ENCODE measurements around the gene TMEM259.
"Not testable (repeated sequence)": the region's sequence is repeated elsewhere in the genome, so short reads cannot be mapped to it uniquely, and the experiment has no call there.

TMEM259 gene

GRCh38 chr19:1039646-1040475 lies 18.9 kb upstream of the TMEM259 start, which contains the start of gene ABCA7:
Gene ABCA7, plus strand, starts transcription at chr19:1040107. Its CDS starts 1,255 bp downstream, at chr19:1041362.
- peak; percentile 93 for DNase-seq (ENCODE audit: low spot score)

- no peak for DNase-seq (ENCODE audit: low spot score)
Measured at GRCh38 chr19:1038978-1039645, 18.2 kb upstream of the TMEM259 start.

DNA sequence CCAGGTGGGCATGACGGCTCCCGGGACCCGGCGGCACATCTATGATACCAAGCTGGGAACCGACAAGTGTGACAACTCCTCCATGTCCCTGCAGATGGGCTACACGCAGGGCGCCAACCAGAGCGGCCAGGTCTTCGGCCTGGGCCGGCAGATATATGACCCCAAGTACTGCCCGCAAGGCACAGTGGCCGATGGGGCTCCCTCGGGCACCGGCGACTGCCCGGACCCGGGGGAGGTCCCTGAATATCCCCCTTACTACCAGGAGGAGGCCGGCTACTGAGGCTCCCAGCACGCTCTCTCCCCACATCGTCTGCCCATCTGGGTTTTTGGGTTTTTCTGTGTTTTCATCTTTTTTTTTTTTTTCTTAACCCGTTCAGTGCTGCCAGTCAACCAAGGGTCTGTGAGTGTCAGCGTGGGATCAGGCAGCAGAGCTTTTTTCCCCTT lies 16.7 kb upstream of the TMEM259 start:
- DNase-seq (ENCODE audit: low spot score), result no peak

GRCh38 chr19:1035998-1036621 lies 15.2 kb upstream of the TMEM259 start:
- no peak for DNase-seq (ENCODE audit: low spot score)

GRCh38 chr19:1032264-1032867 lies 11.4 kb upstream of the TMEM259 start:
- DNase-seq (ENCODE audit: low spot score), result no peak

GRCh38 chr19:1028062-1028926 lies 7.4 kb upstream of the TMEM259 start:
- DNase-seq (ENCODE audit: low spot score), result no peak

GRCh38 chr19:1027650-1028061 lies 6.7 kb upstream of the TMEM259 start:
- DNase-seq (ENCODE audit: low spot score), result no peak

DNA sequence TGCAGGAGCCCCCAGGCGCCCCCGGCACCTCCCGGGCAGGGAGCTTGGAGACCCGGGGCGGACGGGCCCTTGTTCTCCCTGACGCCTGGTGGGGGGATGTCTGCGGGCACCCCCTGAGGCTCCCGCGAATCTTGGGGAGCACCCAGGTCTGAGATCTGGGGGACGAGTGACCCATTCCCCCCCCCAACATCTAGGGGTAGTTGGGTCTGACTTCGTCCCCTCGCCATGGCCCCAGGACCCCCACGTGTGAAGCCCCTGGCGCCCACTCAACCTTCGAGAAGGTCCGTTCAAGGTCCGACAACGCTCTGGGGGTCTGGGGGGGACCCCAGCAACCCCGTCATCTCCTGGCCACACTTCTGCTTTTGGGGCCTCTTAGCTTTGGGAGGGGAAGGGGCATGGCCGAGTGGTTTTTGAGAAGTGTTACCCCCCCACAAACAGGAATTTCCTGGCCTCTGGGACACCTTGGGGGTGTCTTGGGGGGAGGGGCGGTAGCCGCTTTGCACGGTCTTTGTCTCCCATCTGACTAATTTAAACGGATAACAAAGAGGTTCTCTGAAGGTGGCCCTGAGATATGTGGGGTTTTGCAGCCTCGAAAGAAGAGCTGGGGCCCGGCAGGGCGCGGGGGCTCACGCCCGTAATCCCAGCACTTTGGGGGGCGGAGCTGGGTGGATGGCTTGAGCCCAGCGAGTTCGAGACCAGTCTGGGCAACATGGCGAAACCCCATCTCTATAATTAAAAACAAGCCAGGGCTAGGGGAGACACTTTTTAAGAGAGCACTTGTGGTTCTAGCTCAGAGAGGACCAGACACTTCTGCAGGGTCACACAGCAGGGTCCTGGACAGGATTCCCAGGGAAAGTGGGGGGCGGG lies 6.1 kb upstream of the TMEM259 start:
- no peak for DNase-seq (ENCODE audit: low spot score)

GRCh38 chr19:1025960-1026782 lies 5.2 kb upstream of the TMEM259 start, which contains the start of gene CNN2:
Gene CNN2, plus strand, starts transcription at chr19:1026608. Its CDS starts 54 bp downstream, at chr19:1026662.
- no peak for DNase-seq (ENCODE audit: low spot score)

DNA sequence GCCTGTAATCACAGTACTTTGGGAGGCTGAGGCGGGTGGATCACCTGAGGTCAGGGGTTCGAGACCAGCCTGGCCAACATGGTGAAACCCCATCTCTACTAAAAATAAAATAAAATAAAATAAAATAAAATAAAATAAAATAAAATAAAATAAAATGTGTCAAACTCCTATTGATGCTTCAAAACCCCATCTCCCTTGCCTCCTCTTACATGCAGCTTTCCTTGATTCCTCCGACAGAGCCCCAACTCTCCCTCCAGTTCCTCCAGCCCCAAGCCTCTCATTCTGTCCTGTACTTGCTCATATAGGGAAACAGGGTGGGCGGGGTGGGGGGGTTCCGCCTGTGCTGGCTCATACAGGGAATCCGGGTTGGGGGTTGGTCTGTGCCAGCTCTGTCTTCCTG lies 4.2 kb upstream of the TMEM259 start:
- DNase-seq (ENCODE audit: low spot score), result not testable (repeated sequence)

GRCh38 chr19:1023883-1024188 lies 2.9 kb upstream of the TMEM259 start:
- DNase-seq (ENCODE audit: low spot score), result not testable (repeated sequence)

DNA sequence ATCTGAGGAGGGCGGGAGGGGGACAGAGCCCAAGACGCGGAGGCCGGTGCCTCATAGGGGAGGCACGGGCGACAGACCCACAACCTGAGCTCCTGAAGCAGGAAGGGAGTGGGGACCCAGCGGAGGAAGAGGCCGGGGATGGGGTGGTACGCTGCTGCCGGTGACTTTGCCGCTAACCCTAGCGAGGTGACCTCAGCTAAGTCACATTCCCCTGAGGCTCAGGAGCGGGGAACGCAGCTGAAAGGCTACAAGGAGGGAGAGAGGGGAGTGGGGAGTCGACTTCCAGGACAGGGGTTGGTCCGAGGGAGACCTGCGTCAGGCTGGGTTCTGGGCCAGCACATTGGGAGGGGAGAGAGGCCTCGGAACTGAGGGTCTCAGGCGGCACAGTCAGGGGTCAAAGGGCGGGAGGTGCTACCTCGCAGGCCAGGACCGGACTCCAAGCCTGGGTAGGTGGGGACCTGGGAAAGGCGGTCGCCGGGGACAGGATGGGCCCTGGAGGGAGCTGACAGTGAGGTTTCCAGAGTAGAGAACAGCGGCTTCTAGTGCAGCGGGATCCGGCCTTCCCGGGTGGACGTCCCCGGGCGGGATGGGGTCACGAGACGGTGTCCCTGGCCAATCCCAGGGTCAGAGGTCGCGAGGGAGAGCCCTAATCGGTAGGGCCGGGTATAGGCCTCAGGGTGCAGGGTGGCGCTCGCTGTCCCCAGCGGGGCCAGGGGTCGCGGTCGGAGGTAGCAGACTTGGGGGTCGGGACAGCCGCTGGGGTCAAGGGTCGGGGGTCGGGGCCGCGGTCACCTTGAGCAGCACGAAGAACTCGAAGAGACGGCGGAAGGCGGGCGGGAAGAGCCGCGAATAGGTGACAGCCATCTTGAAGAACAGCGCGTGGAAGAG lies 699 bp downstream of the TMEM259 start:
- DNase-seq (ENCODE audit: low spot score), result no peak

GRCh38 chr19:1019616-1019961 lies 1.3 kb downstream of the TMEM259 start:
- DNase-seq (ENCODE audit: low spot score), result no peak

GRCh38 chr19:1018932-1019615 lies 1.8 kb downstream of the TMEM259 start:
- no peak for DNase-seq (ENCODE audit: low spot score)

DNA sequence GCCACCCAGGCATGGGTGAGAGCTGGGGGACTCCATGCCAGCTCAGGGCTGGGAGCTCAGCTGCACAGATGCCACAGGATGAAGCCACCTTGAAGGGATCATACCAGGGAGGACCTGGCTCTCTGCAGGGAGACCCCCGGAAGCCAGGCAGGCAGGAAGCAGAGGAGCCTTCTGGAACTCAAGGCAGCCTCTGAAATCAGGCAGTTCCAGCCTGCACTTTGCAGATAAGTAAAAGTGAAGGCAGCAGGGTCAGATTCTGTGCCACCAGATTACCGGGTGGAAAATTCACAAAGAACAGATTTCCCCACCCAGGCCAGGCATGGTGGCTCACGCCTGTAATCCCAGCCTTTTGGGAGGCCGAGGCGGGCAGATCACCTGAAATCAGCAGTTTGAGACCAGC lies 2.5 kb downstream of the TMEM259 start:
- DNase-seq (ENCODE audit: low spot score), result no peak

GRCh38 chr19:1017906-1018305 lies 3.0 kb downstream of the TMEM259 start:
- DNase-seq (ENCODE audit: low spot score), result no peak

GRCh38 chr19:1017115-1017905 lies 3.6 kb downstream of the TMEM259 start:
- DNase-seq (ENCODE audit: low spot score), result no peak
